ENCODE data around the gene WDR33.
A peak's percentile ranks its signal among the peaks of the same experiment; 100 is the strongest.

The WDR33 gene

GRCh38 chr2:127733816-127734537 lies 77.0 kb downstream of the WDR33 start:
- Histone ChIP-seq H3K27me3 (no peaks in the 10 kb centered on the region), H3K36me3 (no peaks in the 10 kb centered on the region), H3K4me3 (peak overlapping the region; percentile 39 to 42), H3K27ac (no peak overlapping the region), H3K4me1 (peaks cover 0 to 18% (median 6%) of the 10 kb centered on the region in 4 donors), H3K9me3 (no peaks in the 10 kb centered on the region)
- TF ChIP-seq, protein P1, sequence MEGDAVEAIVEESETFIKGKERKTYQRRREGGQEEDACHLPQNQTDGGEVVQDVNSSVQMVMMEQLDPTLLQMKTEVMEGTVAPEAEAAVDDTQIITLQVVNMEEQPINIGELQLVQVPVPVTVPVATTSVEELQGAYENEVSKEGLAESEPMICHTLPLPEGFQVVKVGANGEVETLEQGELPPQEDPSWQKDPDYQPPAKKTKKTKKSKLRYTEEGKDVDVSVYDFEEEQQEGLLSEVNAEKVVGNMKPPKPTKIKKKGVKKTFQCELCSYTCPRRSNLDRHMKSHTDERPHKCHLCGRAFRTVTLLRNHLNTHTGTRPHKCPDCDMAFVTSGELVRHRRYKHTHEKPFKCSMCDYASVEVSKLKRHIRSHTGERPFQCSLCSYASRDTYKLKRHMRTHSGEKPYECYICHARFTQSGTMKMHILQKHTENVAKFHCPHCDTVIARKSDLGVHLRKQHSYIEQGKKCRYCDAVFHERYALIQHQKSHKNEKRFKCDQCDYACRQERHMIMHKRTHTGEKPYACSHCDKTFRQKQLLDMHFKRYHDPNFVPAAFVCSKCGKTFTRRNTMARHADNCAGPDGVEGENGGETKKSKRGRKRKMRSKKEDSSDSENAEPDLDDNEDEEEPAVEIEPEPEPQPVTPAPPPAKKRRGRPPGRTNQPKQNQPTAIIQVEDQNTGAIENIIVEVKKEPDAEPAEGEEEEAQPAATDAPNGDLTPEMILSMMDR (IDR thresholded peaks at IDR 0.05) = no peak
- intact Hi-C loops (cut with DNase I; ENCODE audit: low total_unique reads) = no loop called here
- no peak for DNase-seq

GRCh38 chr2:127733113-127733815 lies 77.7 kb downstream of the WDR33 start:
- no peak for DNase-seq
- TF ChIP-seq, protein P1 (IDR thresholded peaks at IDR 0.05) = no peak
- H3K36me3 ChIP-seq = no peaks in the 10 kb centered on the region
- H3K27ac ChIP-seq = no peak overlapping the region
- H3K4me1 ChIP-seq = peaks cover 0 to 18% (median 6%) of the 10 kb centered on the region in 4 donors
- no peaks in the 10 kb centered on the region for H3K27me3 ChIP-seq
- no peaks in the 10 kb centered on the region for H3K9me3 ChIP-seq
- intact Hi-C loops (cut with DNase I; ENCODE audit: low total_unique reads) = no loop called here
- H3K4me3 ChIP-seq = peak overlapping the region; percentile 39 to 42

DNA sequence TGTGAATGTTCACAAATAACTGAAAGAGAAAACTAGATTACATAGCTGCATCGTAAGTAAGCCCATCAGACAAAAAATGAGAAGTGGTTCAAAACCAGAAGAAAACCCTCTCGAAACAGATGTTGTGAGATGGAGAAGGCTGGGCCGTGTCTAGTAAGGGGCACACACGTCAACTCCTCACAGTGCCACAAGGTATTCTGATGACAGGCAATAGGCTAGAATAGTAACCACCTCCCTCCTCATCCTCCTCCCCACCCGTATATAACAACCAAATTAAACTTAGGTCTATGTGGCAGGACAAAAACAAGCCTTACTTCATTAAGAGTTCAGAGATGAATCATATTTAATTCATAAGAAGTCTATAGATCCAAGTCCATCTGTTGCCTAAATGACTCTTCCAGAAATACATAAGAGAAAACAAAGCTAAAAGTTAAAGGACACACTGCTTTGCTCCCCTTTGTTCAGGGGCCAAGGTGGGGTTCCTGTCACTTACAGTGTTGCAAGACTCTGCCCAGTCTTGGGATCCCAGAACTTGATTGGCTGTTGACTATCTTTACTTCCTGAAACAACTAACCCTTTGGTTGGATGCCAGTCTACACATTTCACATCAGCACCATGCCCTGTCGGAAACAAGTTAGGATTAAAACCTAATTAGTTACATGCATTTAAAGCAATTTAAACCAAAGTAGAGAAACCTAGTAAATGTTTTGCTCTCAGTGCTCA lies 84.7 kb downstream of the WDR33 start:
- Histone ChIP-seq H3K4me1 (peaks cover 0 to 20% (median 0%) of the 10 kb centered on the region in 4 donors), H3K9me3 (no peaks in the 10 kb centered on the region), H3K27ac (no peak overlapping the region), H3K27me3 (no peaks in the 10 kb centered on the region), H3K4me3 (no peak overlapping the region), H3K36me3 (peaks cover 7 to 19% (median 10%) of the 10 kb centered on the region in 3 donors)
- TF ChIP-seq, protein P1 (IDR thresholded peaks at IDR 0.05) = no peak
- intact Hi-C loops (cut with DNase I; ENCODE audit: low total_unique reads) = no loop called here
- no peak for DNase-seq

- DNase-seq = no peak
- Histone ChIP-seq H3K27ac (no peak overlapping the region), H3K4me3 (no peak overlapping the region), H3K9me3 (no peaks in the 10 kb centered on the region), H3K4me1 (peaks cover 0 to 20% (median 0%) of the 10 kb centered on the region in 4 donors), H3K27me3 (no peaks in the 10 kb centered on the region), H3K36me3 (peaks cover 36 to 53% (median 40%) of the 10 kb centered on the region in 3 donors)
- intact Hi-C loops (cut with DNase I; ENCODE audit: low total_unique reads) = no loop called here
- TF ChIP-seq, protein P1 (IDR thresholded peaks at IDR 0.05) = no peak
These were observed 88.2 kb downstream of the WDR33 start for GRCh38 chr2:127722807-127723206.

DNA sequence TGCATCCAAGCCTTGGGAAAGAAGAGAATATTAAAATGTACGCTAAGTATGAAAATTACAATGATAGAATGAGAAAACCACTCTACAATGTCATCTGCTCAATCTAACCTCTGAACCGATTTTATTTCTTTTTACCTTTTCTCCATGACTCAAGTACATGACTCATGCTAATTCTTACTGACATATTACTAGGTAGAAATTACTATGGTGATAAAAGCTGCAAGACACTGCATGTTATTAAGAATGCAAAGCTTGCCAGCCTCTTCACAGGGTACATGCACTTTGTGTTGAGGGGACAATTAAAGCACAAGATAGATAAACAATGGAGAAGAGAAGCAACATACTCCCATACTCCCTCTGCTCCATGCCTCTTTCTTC lies 89.0 kb downstream of the WDR33 start:
- H3K27me3 ChIP-seq = no peaks in the 10 kb centered on the region
- H3K4me3 ChIP-seq = no peak overlapping the region
- no peaks in the 10 kb centered on the region for H3K9me3 ChIP-seq
- intact Hi-C loops (cut with DNase I; ENCODE audit: low total_unique reads) = no loop called here
- H3K36me3 ChIP-seq = peaks cover 36 to 54% (median 41%) of the 10 kb centered on the region in 3 donors
- no peak for DNase-seq
- TF ChIP-seq, protein P1 (IDR thresholded peaks at IDR 0.05) = no peak
- no peak overlapping the region for H3K27ac ChIP-seq
- H3K4me1 ChIP-seq = peaks cover 0 to 20% (median 0%) of the 10 kb centered on the region in 4 donors

Data from tibial artery (tissue), 4 donors.